PC-9 (cell line): ENCODE results near the gene GBX1.

Source experiments
- EZH2 ChIP-seq: fragments of 200-600 bp; sonication (generic); IDR thresholded peaks from 2 replicates; pipeline ENCODE4 v1.8.0; 2017; ENCODE audit warnings: antibody characterized with exemption, low read depth
- TF ChIP-seq, protein P1 (sequence below): fragments of 200-600 bp; sonication (generic); conservative IDR thresholded peaks from 2 replicates; pipeline ENCODE4 v1.6.1; 2017; ENCODE audit warnings: mixed run types, antibody characterized with exemption, mild to moderate bottlenecking, moderate library complexity

GRCh38 chr7:151135525-151135845 is 32.0 kb downstream of the GBX1 start:
- TF ChIP-seq, protein P1, sequence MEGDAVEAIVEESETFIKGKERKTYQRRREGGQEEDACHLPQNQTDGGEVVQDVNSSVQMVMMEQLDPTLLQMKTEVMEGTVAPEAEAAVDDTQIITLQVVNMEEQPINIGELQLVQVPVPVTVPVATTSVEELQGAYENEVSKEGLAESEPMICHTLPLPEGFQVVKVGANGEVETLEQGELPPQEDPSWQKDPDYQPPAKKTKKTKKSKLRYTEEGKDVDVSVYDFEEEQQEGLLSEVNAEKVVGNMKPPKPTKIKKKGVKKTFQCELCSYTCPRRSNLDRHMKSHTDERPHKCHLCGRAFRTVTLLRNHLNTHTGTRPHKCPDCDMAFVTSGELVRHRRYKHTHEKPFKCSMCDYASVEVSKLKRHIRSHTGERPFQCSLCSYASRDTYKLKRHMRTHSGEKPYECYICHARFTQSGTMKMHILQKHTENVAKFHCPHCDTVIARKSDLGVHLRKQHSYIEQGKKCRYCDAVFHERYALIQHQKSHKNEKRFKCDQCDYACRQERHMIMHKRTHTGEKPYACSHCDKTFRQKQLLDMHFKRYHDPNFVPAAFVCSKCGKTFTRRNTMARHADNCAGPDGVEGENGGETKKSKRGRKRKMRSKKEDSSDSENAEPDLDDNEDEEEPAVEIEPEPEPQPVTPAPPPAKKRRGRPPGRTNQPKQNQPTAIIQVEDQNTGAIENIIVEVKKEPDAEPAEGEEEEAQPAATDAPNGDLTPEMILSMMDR: no peak
- TF ChIP-seq EZH2: no peak
